ENCODE measurements around the gene ZNF668.

- TF ChIP-seq POLR2A (IDR thresholded peaks at IDR 0.05; ENCODE audit: control extremely low read depth in 1 of 2, low read depth in 2 of 2, low read length in 2 of 2) (no peak), EZH2 (IDR thresholded peaks at IDR 0.05; ENCODE audit: low read depth, low read length, severe bottlenecking) (no peak), POLR2AphosphoS5 (IDR thresholded peaks at IDR 0.05; ENCODE audit: low read depth, low read length) (no peak), GABPA (IDR thresholded peaks at IDR 0.05; ENCODE audit: borderline replicate concordance, insufficient read depth, low read length) (no peak), CHD2 (IDR thresholded peaks at IDR 0.05; ENCODE audit: low read length) (no peak), CTCF (IDR thresholded peaks at IDR 0.05; ENCODE audit: control extremely low read depth in 1 of 3, insufficient read depth in 1 of 3, low read depth in 1 of 3, low read length in 3 of 3) (no peak), EP300 (IDR thresholded peaks at IDR 0.05; ENCODE audit: borderline replicate concordance in 1 of 2, low read depth in 2 of 2, low read length in 2 of 2) (no peak), SIX5 (IDR thresholded peaks at IDR 0.05; ENCODE audit: low read depth, low read length) (no peak)
Measured at GRCh38 chr16:31113121-31114120, 39.4 kb upstream of the ZNF668 start.
